ENCODE results near the gene IGDCC3. TPM values are rescaled to one million over a fixed set of nuclear protein-coding genes. Genes with fewer than 3 reads are reported as not detected.

Gene IGDCC3
- total and polyA plus RNA-seq, 2 donors from 2014 or later = 0.22 to 0.49 TPM

GRCh38 chr15:65395567-65396202, 17.9 kb upstream of the IGDCC3 start:
- DNase-seq (peak in 4 of 5 donors; percentile 43 to 67 (median 50)), FAIRE-seq (no peak)
- Histone ChIP-seq H3K27me3 (ENCODE audit: control insufficient read depth, insufficient read depth, low read length) (peaks cover 9% of the 10 kb centered on the region), H3K36me3 (ENCODE audit: control insufficient read depth in 2 of 3, insufficient read depth in 3 of 3, low read length in 3 of 3) (no peaks in the 10 kb centered on the region), H3K4me3 (ENCODE audit: low read length in 3 of 3) (no peak overlapping the region), H3K9me3 (ENCODE audit: control insufficient read depth in 2 of 3, insufficient read depth in 1 of 3, low read length in 3 of 3) (no peaks in the 10 kb centered on the region), H3K4me1 (ENCODE audit: control insufficient read depth in 2 of 3, insufficient read depth in 2 of 3, low read depth in 1 of 3, low read length in 3 of 3) (peaks cover 0 to 4% (median 0%) of the 10 kb centered on the region in 3 donors), H3K9ac (ENCODE audit: low read length in 3 of 3) (no peak overlapping the region), H3K27ac (ENCODE audit: low read depth in 2 of 2, low read length in 2 of 2) (no peak overlapping the region)
- intact Hi-C loops (cut with DNase I) = no loop called here
- TF ChIP-seq, protein P1, sequence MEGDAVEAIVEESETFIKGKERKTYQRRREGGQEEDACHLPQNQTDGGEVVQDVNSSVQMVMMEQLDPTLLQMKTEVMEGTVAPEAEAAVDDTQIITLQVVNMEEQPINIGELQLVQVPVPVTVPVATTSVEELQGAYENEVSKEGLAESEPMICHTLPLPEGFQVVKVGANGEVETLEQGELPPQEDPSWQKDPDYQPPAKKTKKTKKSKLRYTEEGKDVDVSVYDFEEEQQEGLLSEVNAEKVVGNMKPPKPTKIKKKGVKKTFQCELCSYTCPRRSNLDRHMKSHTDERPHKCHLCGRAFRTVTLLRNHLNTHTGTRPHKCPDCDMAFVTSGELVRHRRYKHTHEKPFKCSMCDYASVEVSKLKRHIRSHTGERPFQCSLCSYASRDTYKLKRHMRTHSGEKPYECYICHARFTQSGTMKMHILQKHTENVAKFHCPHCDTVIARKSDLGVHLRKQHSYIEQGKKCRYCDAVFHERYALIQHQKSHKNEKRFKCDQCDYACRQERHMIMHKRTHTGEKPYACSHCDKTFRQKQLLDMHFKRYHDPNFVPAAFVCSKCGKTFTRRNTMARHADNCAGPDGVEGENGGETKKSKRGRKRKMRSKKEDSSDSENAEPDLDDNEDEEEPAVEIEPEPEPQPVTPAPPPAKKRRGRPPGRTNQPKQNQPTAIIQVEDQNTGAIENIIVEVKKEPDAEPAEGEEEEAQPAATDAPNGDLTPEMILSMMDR (IDR thresholded peaks at IDR 0.05; ENCODE audit: borderline replicate concordance, extremely low read depth, insufficient read depth) = no peak

DNA sequence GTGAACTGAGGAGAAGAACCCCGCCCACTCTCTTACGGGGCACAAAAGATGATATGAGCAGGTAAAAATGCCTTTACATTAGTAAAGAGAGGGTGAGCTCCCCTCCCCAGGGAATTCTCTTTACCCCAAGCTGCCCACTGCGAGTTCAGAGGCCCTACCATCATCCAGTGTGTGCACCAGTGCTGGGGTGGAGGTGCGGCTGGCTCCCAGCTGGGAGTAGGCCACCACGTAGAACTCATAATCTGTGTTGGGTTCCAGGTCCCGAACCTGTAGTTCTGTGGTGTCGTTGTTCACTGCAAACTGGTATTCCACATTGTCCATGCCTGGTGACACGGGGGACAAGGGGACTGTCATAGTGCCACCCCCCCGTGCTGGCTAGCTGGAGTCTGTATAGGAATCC, 17.1 kb upstream of the IGDCC3 start:
- Histone ChIP-seq H3K9me3 (ENCODE audit: control insufficient read depth in 2 of 3, insufficient read depth in 1 of 3, low read length in 3 of 3) (no peaks in the 10 kb centered on the region), H3K9ac (ENCODE audit: low read length in 3 of 3) (no peak overlapping the region), H3K36me3 (ENCODE audit: control insufficient read depth in 2 of 3, insufficient read depth in 3 of 3, low read length in 3 of 3) (peaks cover 0 to 2% (median 0%) of the 10 kb centered on the region in 3 donors), H3K27me3 (ENCODE audit: control insufficient read depth, insufficient read depth, low read length) (peaks cover 9% of the 10 kb centered on the region), H3K4me3 (ENCODE audit: low read length in 3 of 3) (no peak overlapping the region), H3K27ac (ENCODE audit: low read depth in 2 of 2, low read length in 2 of 2) (no peak overlapping the region), H3K4me1 (ENCODE audit: control insufficient read depth in 2 of 3, insufficient read depth in 2 of 3, low read depth in 1 of 3, low read length in 3 of 3) (peaks cover 0 to 4% (median 0%) of the 10 kb centered on the region in 3 donors)
- intact Hi-C loops (cut with DNase I) = no loop called here
- TF ChIP-seq, protein P1 (IDR thresholded peaks at IDR 0.05; ENCODE audit: borderline replicate concordance, extremely low read depth, insufficient read depth) = no peak
- DNase-seq (peak in 1 of 5 donors; percentile 22), FAIRE-seq (no peak)

DNA sequence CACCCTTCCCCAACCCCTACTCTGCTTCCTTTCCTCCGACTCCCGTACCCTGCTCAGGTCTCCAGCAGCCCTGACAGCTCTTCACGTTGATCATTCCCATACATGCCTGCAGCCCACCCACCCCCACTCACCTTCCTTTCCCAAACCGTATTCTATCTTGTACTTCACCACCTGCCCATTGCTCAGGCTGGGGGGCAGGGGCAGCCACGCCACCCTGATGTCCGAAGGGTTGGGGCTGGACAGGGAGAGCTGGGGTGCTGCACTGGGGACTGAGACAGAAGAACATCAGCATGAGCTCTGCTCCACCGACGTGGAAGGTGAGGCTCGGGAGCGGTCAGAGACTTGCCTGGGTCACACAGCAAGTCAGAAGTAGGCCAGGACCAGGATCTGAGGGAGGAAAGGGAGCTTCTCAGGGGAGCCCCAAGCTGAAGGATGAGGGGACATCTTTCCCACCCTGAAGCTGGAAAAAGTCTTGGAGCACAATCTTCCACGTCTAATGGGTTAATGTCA, 16.5 kb upstream of the IGDCC3 start:
- Histone ChIP-seq H3K4me3 (ENCODE audit: low read length in 3 of 3) (no peak overlapping the region), H3K4me1 (ENCODE audit: control insufficient read depth in 2 of 3, insufficient read depth in 2 of 3, low read depth in 1 of 3, low read length in 3 of 3) (peaks cover 0 to 4% (median 0%) of the 10 kb centered on the region in 3 donors), H3K9ac (ENCODE audit: low read length in 3 of 3) (no peak overlapping the region), H3K27ac (ENCODE audit: low read depth in 2 of 2, low read length in 2 of 2) (no peak overlapping the region), H3K27me3 (ENCODE audit: control insufficient read depth, insufficient read depth, low read length) (peaks cover 9% of the 10 kb centered on the region), H3K36me3 (ENCODE audit: control insufficient read depth in 2 of 3, insufficient read depth in 3 of 3, low read length in 3 of 3) (peaks cover 0 to 2% (median 0%) of the 10 kb centered on the region in 3 donors), H3K9me3 (ENCODE audit: control insufficient read depth in 2 of 3, insufficient read depth in 1 of 3, low read length in 3 of 3) (no peaks in the 10 kb centered on the region)
- DNase-seq = peak in 1 of 5 donors; percentile 27
- TF ChIP-seq, protein P1 (IDR thresholded peaks at IDR 0.05; ENCODE audit: borderline replicate concordance, extremely low read depth, insufficient read depth) = no peak
- intact Hi-C loops (cut with DNase I) = no loop called here
- FAIRE-seq = no peak
